Stimulated activated memory B cell treated with anti-CD40 and anti-IgM and Interleukin-4, amounts not matched to agents 10 μg/mL and 1 μg/mL and 100 μg/mL, for 72 hours (primary cell): ENCODE measurements around the gene NCOA1.

ENCODE experiments used
- ATAC-seq: fragments of 150-1000 bp; cut with Tn5 transposase; 2 replicates; pipeline ENCODE4 v1.10.0; 2021
- H3K27ac Mint-ChIP-seq: one replicate; pipeline ENCODE4 v1.8.0; 2022; ENCODE audit warnings: mild to moderate bottlenecking, mixed read lengths
- H3K27me3 Mint-ChIP-seq: one replicate; pipeline ENCODE4 v1.8.0; 2022; ENCODE audit warnings: mixed read lengths
- H3K36me3 Mint-ChIP-seq: one replicate; pipeline ENCODE4 v1.8.0; 2022; ENCODE audit warnings: mixed read lengths
- H3K4me1 Mint-ChIP-seq: one replicate; pipeline ENCODE4 v1.8.0; 2022; ENCODE audit warnings: mixed read lengths
- H3K4me3 Mint-ChIP-seq: one replicate; pipeline ENCODE4 v1.8.0; 2022; ENCODE audit warnings: mild to moderate bottlenecking, moderate library complexity, mixed read lengths
- H3K9me3 Mint-ChIP-seq: one replicate; pipeline ENCODE4 v1.8.0; 2022; ENCODE audit warnings: mixed read lengths

Gene NCOA1

GRCh38 chr2:24739354-24740025 lies 248.4 kb downstream of the NCOA1 start:
- Mint-ChIP-seq H3K9me3 (no peaks in the 10 kb centered on the region), H3K36me3 (peaks cover 23% of the 10 kb centered on the region), H3K4me3 (no peak overlapping the region), H3K27ac (no peak overlapping the region), H3K27me3 (no peaks in the 10 kb centered on the region), H3K4me1 (no peaks in the 10 kb centered on the region)
- no peak for ATAC-seq

- Mint-ChIP-seq H3K36me3 (peaks cover 23% of the 10 kb centered on the region), H3K4me3 (no peak overlapping the region), H3K27me3 (no peaks in the 10 kb centered on the region), H3K4me1 (no peaks in the 10 kb centered on the region), H3K27ac (no peak overlapping the region), H3K9me3 (no peaks in the 10 kb centered on the region)
- ATAC-seq: no peak
These were observed 249.1 kb downstream of the NCOA1 start for GRCh38 chr2:24740142-24740541.

DNA sequence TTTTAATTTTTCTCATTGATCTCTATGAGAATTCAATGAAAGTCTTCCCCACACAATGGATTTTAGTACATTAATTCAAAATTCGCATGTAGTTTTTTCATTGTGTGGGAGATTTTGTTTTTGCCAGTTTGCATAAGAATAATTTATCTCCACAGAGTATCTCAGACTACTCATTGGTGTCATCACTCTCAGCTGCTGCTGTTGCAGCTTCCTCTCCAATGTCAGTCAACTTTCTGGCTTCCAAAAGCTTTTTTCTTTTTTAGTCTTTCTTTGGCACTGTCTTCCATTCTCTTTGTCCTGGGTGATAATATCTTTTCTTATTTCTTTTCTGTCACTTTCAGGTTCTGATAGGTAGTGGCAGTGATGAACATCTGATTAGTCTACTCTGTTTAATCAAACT lies 251.7 kb downstream of the NCOA1 start:
- Mint-ChIP-seq H3K36me3 (peaks cover 33% of the 10 kb centered on the region), H3K27ac (no peak overlapping the region), H3K4me1 (peaks cover 8% of the 10 kb centered on the region), H3K27me3 (no peaks in the 10 kb centered on the region), H3K9me3 (no peaks in the 10 kb centered on the region), H3K4me3 (no peak overlapping the region)
- ATAC-seq: no peak

GRCh38 chr2:24743924-24744323 lies 252.9 kb downstream of the NCOA1 start:
- H3K36me3 Mint-ChIP-seq: peaks cover 33% of the 10 kb centered on the region
- no peak for ATAC-seq
- H3K27ac Mint-ChIP-seq: no peak overlapping the region
- H3K27me3 Mint-ChIP-seq: no peaks in the 10 kb centered on the region
- H3K9me3 Mint-ChIP-seq: no peaks in the 10 kb centered on the region
- H3K4me1 Mint-ChIP-seq: peaks cover 8% of the 10 kb centered on the region
- no peak overlapping the region for H3K4me3 Mint-ChIP-seq

- H3K27me3 Mint-ChIP-seq: no peaks in the 10 kb centered on the region
- no peak overlapping the region for H3K4me3 Mint-ChIP-seq
- no peak overlapping the region for H3K27ac Mint-ChIP-seq
- H3K4me1 Mint-ChIP-seq: peaks cover 12% of the 10 kb centered on the region
- no peak for ATAC-seq
- H3K36me3 Mint-ChIP-seq: peaks cover 37% of the 10 kb centered on the region
- no peaks in the 10 kb centered on the region for H3K9me3 Mint-ChIP-seq
These were observed 253.3 kb downstream of the NCOA1 start for GRCh38 chr2:24744356-24744755.

GRCh38 chr2:24745825-24746224 lies 254.8 kb downstream of the NCOA1 start:
- peaks cover 12% of the 10 kb centered on the region for H3K4me1 Mint-ChIP-seq
- peaks cover 44% of the 10 kb centered on the region for H3K36me3 Mint-ChIP-seq
- no peaks in the 10 kb centered on the region for H3K27me3 Mint-ChIP-seq
- no peak for ATAC-seq
- no peak overlapping the region for H3K27ac Mint-ChIP-seq
- no peak overlapping the region for H3K4me3 Mint-ChIP-seq
- H3K9me3 Mint-ChIP-seq: no peaks in the 10 kb centered on the region

DNA sequence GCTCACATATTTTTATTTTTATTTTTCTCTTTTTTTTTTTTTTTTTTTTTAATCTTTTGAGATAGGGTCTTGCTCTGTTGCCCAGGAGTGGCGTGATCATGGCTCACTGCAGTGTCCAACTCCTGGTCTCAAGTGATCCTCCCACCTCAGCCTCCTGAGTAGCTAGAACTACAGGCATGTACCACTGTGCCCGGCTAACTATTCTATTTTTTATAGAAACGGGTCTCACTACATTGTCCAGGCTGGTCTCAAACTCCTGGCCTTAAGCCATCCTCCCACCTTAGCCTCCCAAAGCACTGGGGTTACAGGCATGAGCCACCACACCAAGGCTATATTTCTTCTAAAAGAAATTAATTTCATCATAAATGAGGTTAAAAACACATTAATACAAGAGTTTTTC lies 256.2 kb downstream of the NCOA1 start:
- Mint-ChIP-seq H3K9me3 (no peaks in the 10 kb centered on the region), H3K36me3 (peaks cover 36% of the 10 kb centered on the region), H3K27me3 (no peaks in the 10 kb centered on the region), H3K4me3 (no peak overlapping the region), H3K4me1 (peaks cover 12% of the 10 kb centered on the region), H3K27ac (no peak overlapping the region)
- ATAC-seq: no peak

- peaks cover 12% of the 10 kb centered on the region for H3K4me1 Mint-ChIP-seq
- no peak for ATAC-seq
- no peak overlapping the region for H3K27ac Mint-ChIP-seq
- H3K36me3 Mint-ChIP-seq: peaks cover 28% of the 10 kb centered on the region
- H3K4me3 Mint-ChIP-seq: no peak overlapping the region
- no peaks in the 10 kb centered on the region for H3K27me3 Mint-ChIP-seq
- H3K9me3 Mint-ChIP-seq: no peaks in the 10 kb centered on the region
These were observed 258.1 kb downstream of the NCOA1 start for GRCh38 chr2:24749069-24749691.

DNA sequence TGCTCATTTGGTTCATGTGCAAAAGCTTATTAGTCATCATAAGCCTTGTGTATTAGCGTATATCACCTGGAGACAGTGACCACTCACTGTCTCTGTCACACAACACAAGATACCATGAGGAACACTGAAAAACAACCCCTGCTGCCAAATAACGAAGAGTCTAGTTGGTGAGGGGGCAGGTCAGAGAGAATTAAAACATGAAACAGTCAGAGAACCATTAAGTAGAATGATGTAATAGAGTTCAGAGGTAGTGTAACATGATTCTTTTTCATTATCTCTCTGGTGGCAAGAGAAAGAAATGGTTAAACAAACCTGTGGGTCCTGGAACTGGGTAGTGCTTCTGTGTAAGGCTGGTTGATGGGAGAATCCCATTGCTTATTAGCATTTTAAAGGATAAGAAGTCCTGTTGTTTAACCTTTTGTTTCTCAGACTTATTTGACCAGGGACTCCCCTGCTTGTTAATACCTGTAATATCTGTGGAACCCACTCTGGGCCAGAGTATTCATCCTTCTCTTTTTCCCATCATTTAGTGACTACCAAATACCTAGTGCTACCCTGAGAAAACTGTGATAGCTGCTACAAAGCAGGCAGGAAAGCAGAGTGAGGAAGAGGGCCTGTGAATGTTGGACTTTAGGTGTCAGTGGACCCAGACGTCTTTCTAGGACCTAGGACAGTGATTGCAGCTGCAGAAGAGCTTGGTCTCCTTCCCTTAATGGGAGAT lies 264.1 kb downstream of the NCOA1 start:
- H3K27ac Mint-ChIP-seq: no peak overlapping the region
- H3K4me1 Mint-ChIP-seq: no peaks in the 10 kb centered on the region
- H3K4me3 Mint-ChIP-seq: no peak overlapping the region
- no peaks in the 10 kb centered on the region for H3K27me3 Mint-ChIP-seq
- H3K36me3 Mint-ChIP-seq: peaks cover 13% of the 10 kb centered on the region
- no peak for ATAC-seq
- H3K9me3 Mint-ChIP-seq: no peaks in the 10 kb centered on the region

DNA sequence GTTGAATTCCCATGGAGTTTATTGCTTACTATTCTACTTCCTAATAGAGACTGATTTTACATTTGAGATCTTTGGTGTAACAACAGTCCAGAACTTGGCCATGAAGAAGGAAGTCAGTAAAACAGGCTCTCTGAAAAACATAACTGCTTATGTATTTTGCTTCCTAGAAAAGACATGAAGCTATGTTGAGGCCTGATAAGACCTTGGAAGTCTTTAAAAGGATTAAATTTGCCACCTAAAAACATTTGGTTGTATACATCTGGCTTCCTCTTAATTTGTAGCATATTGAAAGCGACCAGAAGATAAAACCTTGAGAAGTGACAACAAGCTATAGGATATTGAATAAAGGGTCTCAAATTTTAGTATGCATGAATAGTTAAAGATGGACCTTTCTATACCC lies 265.7 kb downstream of the NCOA1 start:
- Mint-ChIP-seq H3K27me3 (no peaks in the 10 kb centered on the region), H3K4me1 (no peaks in the 10 kb centered on the region), H3K36me3 (peaks cover 20% of the 10 kb centered on the region), H3K27ac (no peak overlapping the region), H3K4me3 (no peak overlapping the region), H3K9me3 (no peaks in the 10 kb centered on the region)
- ATAC-seq: no peak

DNA sequence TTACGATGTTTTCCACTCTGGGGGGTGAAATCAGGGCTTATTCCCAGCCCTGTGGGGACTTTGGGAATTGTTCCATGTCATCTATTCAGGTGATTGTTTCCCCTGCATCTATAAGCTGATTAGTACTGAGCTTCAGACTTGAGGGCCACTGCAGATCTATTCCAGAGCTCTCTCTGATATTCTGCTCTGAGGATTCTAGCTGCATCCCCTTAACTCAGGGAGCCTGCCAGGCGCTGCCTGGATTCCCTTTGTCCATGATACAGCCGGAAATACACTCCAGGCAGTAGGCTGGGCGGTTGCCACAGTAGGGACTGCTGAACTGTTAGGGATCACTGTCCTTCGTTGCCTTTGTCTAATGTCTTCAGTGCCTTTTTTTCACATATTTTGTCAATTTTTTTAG lies 270.8 kb downstream of the NCOA1 start:
- Mint-ChIP-seq H3K4me3 (no peak overlapping the region), H3K27me3 (no peaks in the 10 kb centered on the region), H3K27ac (no peak overlapping the region), H3K9me3 (no peaks in the 10 kb centered on the region), H3K36me3 (peaks cover 45% of the 10 kb centered on the region), H3K4me1 (no peaks in the 10 kb centered on the region)
- ATAC-seq: no peak

DNA sequence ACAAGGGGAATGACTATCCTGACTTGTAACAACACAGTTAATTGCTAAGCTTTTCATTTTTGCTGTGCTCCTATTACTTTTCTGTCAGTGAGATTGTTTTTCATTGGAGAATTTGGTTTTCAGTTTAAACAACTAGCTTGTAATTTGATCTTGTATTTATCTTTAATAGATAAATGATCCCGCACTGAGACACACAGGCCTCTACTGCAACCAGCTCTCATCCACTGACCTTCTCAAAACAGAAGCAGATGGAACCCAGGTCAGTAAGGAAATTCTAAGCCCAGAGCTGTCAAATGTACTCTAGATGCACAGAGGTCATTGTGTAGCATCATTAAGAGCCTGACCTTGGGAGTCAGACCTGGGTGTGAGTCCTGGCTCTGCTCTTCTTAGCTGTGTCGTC lies 271.5 kb downstream of the NCOA1 start:
- H3K4me1 Mint-ChIP-seq: no peaks in the 10 kb centered on the region
- no peaks in the 10 kb centered on the region for H3K9me3 Mint-ChIP-seq
- H3K36me3 Mint-ChIP-seq: peaks cover 46% of the 10 kb centered on the region
- no peaks in the 10 kb centered on the region for H3K27me3 Mint-ChIP-seq
- no peak overlapping the region for H3K4me3 Mint-ChIP-seq
- no peak overlapping the region for H3K27ac Mint-ChIP-seq
- no peak for ATAC-seq

GRCh38 chr2:24763843-24764242 lies 272.8 kb downstream of the NCOA1 start:
- Mint-ChIP-seq H3K4me1 (no peaks in the 10 kb centered on the region), H3K4me3 (no peak overlapping the region), H3K27ac (no peak overlapping the region), H3K36me3 (peaks cover 44% of the 10 kb centered on the region), H3K27me3 (no peaks in the 10 kb centered on the region), H3K9me3 (no peaks in the 10 kb centered on the region)
- no peak for ATAC-seq

DNA sequence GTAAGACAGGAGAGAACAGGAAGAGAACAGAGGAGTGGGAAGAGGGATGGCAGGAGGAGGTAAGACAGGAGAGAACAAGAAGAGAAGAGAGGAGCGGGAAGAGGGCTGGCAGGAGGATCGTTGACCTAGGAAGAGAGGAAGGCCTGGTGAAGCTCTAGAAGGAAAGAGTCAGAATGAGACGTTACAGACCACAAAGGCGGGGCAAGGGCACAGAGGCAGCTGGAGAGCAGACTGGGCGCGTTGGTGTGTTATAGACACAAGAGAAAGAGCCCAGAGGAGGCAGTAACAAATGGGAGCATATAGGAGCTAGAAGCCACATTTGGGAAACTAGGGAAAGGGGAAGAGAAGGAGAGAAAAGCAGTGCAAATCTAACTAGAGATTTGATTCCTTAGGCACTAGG lies 275.6 kb downstream of the NCOA1 start:
- Mint-ChIP-seq H3K9me3 (no peaks in the 10 kb centered on the region), H3K4me1 (no peaks in the 10 kb centered on the region), H3K4me3 (no peak overlapping the region), H3K27ac (peak overlapping the region; percentile 2), H3K36me3 (peaks cover 38% of the 10 kb centered on the region), H3K27me3 (no peaks in the 10 kb centered on the region)
- no peak for ATAC-seq

- Mint-ChIP-seq H3K9me3 (no peaks in the 10 kb centered on the region), H3K27me3 (no peaks in the 10 kb centered on the region), H3K4me1 (no peaks in the 10 kb centered on the region), H3K4me3 (no peak overlapping the region), H3K27ac (no peak overlapping the region), H3K36me3 (peaks cover 36% of the 10 kb centered on the region)
- no peak for ATAC-seq
These were observed 277.0 kb downstream of the NCOA1 start for GRCh38 chr2:24768013-24768412.

DNA sequence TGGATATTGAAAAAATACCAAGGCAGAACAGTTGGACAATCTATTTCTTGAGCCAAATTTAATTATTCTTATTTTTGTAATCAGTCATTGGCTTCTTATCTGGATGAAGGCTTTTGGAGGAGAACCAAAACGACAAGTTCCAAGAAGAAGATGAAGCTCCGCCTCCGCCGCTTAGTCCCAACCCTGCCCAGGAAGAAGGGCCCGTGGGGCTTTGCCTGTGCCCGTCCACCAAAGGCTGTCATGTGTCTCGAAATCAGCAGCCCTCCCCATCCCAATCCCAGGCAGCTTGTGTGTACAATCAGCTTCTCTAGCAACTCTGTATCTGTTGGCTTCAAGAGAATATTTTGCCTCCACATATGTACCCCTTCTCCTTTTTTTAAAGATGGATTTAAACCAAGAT lies 277.5 kb downstream of the NCOA1 start:
- no peak for ATAC-seq

More for the DNA sequence above, 277.5 kb downstream of the NCOA1 start:
- no peaks in the 10 kb centered on the region for H3K9me3 Mint-ChIP-seq
- H3K4me3 Mint-ChIP-seq: no peak overlapping the region
- no peaks in the 10 kb centered on the region for H3K27me3 Mint-ChIP-seq
- H3K36me3 Mint-ChIP-seq: peaks cover 34% of the 10 kb centered on the region
- no peak overlapping the region for H3K27ac Mint-ChIP-seq
- H3K4me1 Mint-ChIP-seq: no peaks in the 10 kb centered on the region
